ENCODE measurements around the gene COG1.

COG1 gene

GRCh38 chr17:73196500-73196899, 3.6 kb downstream of the COG1 start:
- Histone ChIP-seq H2AFZ (ENCODE audit: low read length) (no peak overlapping the region), H3K27ac (ENCODE audit: low read depth, low read length, poor library complexity, severe bottlenecking) (no peak overlapping the region), H3K4me3 (ENCODE audit: low read depth, low read length, poor library complexity, severe bottlenecking) (no peak overlapping the region), H4K20me1 (ENCODE audit: insufficient read depth, low read length) (no peaks in the 10 kb centered on the region), H3K36me3 (ENCODE audit: insufficient read depth, low read length) (peaks cover 52% of the 10 kb centered on the region), H3F3A (ENCODE audit: insufficient read depth, low read length) (no peaks in the 10 kb centered on the region), H3K4me2 (ENCODE audit: low read length) (no peak overlapping the region), H3K9me3 (ENCODE audit: low read length) (no peaks in the 10 kb centered on the region), H3K9me2 (ENCODE audit: low read depth, low read length) (no peaks in the 10 kb centered on the region), H3K27me3 (ENCODE audit: insufficient read depth, low read length) (no peaks in the 10 kb centered on the region), H3K79me2 (ENCODE audit: insufficient read depth, low read length) (no peaks in the 10 kb centered on the region), H3K9ac (ENCODE audit: low read length) (no peak overlapping the region), H3K4me1 (ENCODE audit: insufficient read depth, low read length, severe bottlenecking) (peaks cover 20% of the 10 kb centered on the region)
- TF ChIP-seq CTCF (IDR thresholded peaks at IDR 0.05; ENCODE audit: low read length) (no peak), EZH2 (IDR thresholded peaks at IDR 0.05; ENCODE audit: borderline replicate concordance, low read length) (no peak)

- H3K9me3 ChIP-seq (ENCODE audit: low read length): no peaks in the 10 kb centered on the region
- no peaks in the 10 kb centered on the region for H3K79me2 ChIP-seq (ENCODE audit: insufficient read depth, low read length)
- H4K20me1 ChIP-seq (ENCODE audit: insufficient read depth, low read length): no peaks in the 10 kb centered on the region
- H3K4me3 ChIP-seq (ENCODE audit: low read depth, low read length, poor library complexity, severe bottlenecking): no peak overlapping the region
- H3K9me2 ChIP-seq (ENCODE audit: low read depth, low read length): no peaks in the 10 kb centered on the region
- H3K27me3 ChIP-seq (ENCODE audit: insufficient read depth, low read length): no peaks in the 10 kb centered on the region
- TF ChIP-seq CTCF (IDR thresholded peaks at IDR 0.05; ENCODE audit: low read length) (no peak), EZH2 (IDR thresholded peaks at IDR 0.05; ENCODE audit: borderline replicate concordance, low read length) (no peak)
- no peak overlapping the region for H2AFZ ChIP-seq (ENCODE audit: low read length)
- H3F3A ChIP-seq (ENCODE audit: insufficient read depth, low read length): no peaks in the 10 kb centered on the region
- H3K36me3 ChIP-seq (ENCODE audit: insufficient read depth, low read length): peaks cover 58% of the 10 kb centered on the region
- H3K27ac ChIP-seq (ENCODE audit: low read depth, low read length, poor library complexity, severe bottlenecking): no peak overlapping the region
- H3K4me1 ChIP-seq (ENCODE audit: insufficient read depth, low read length, severe bottlenecking): peaks cover 16% of the 10 kb centered on the region
- no peak overlapping the region for H3K4me2 ChIP-seq (ENCODE audit: low read length)
- H3K9ac ChIP-seq (ENCODE audit: low read length): no peak overlapping the region
Observed at GRCh38 chr17:73197161-73197560, 4.3 kb downstream of the COG1 start.

- no peaks in the 10 kb centered on the region for H4K20me1 ChIP-seq (ENCODE audit: insufficient read depth, low read length)
- no peaks in the 10 kb centered on the region for H3K27me3 ChIP-seq (ENCODE audit: insufficient read depth, low read length)
- no peak overlapping the region for H2AFZ ChIP-seq (ENCODE audit: low read length)
- no peak overlapping the region for H3K27ac ChIP-seq (ENCODE audit: low read depth, low read length, poor library complexity, severe bottlenecking)
- peaks cover 16% of the 10 kb centered on the region for H3K4me1 ChIP-seq (ENCODE audit: insufficient read depth, low read length, severe bottlenecking)
- H3K9ac ChIP-seq (ENCODE audit: low read length): no peak overlapping the region
- no peaks in the 10 kb centered on the region for H3K9me3 ChIP-seq (ENCODE audit: low read length)
- H3F3A ChIP-seq (ENCODE audit: insufficient read depth, low read length): no peaks in the 10 kb centered on the region
- no peak overlapping the region for H3K4me2 ChIP-seq (ENCODE audit: low read length)
- H3K36me3 ChIP-seq (ENCODE audit: insufficient read depth, low read length): peaks cover 70% of the 10 kb centered on the region
- no peak overlapping the region for H3K4me3 ChIP-seq (ENCODE audit: low read depth, low read length, poor library complexity, severe bottlenecking)
- TF ChIP-seq CTCF (IDR thresholded peaks at IDR 0.05; ENCODE audit: low read length): no peak
- TF ChIP-seq EZH2 (IDR thresholded peaks at IDR 0.05; ENCODE audit: borderline replicate concordance, low read length): no peak
- H3K79me2 ChIP-seq (ENCODE audit: insufficient read depth, low read length): no peaks in the 10 kb centered on the region
- no peaks in the 10 kb centered on the region for H3K9me2 ChIP-seq (ENCODE audit: low read depth, low read length)
Observed at GRCh38 chr17:73198201-73198929, 5.5 kb downstream of the COG1 start.

All from OCI-LY1 (cell line).